H1 (cell line): ENCODE measurements around the gene TMPRSS13.
"Not testable (repeated sequence)": the region's sequence is repeated elsewhere in the genome, so short reads cannot be mapped to it uniquely, and the experiment has no call there.

Experiments
- FOSL1 ChIP-seq: IDR thresholded peaks from 2 replicates; pipeline ENCODE4 v1.6.1; 2011; ENCODE audit warnings: mild to moderate bottlenecking, low read depth, low read length, moderate library complexity; ENCODE audit not compliant: insufficient read depth
- POLR2AphosphoS5 ChIP-seq: IDR thresholded peaks from 2 replicates; pipeline ENCODE4 v1.6.1; 2011; ENCODE audit warnings: low read depth, low read length

- TF ChIP-seq POLR2AphosphoS5, FOSL1: not testable (repeated sequence)
These were observed 48.5 kb upstream of the TMPRSS13 start for GRCh38 chr11:117977612-117978264.
